Neural progenitor cell (in vitro differentiated cells): ENCODE measurements around the gene SDK2.

Source experiments
- CTCF ChIP-seq: fragments of 200-600 bp; sonication (generic); IDR thresholded peaks from 2 replicates; pipeline ENCODE4 v1.5.1; 2017; ENCODE audit warnings: antibody characterized with exemption, mild to moderate bottlenecking
- EZH2 ChIP-seq: fragments of 200-600 bp; sonication (generic); IDR thresholded peaks from 2 replicates; pipeline ENCODE4 v1.6.1; 2017; ENCODE audit warnings: antibody characterized with exemption, mild to moderate bottlenecking, moderate library complexity
- EZH2phosphoT487 ChIP-seq: fragments of 200-600 bp; sonication (generic); IDR thresholded peaks from 2 replicates; pipeline ENCODE4 v1.6.1; 2017; ENCODE audit warnings: antibody characterized with exemption

- no peak for TF ChIP-seq CTCF
- no peak for TF ChIP-seq EZH2phosphoT487
- no peak for TF ChIP-seq EZH2
Measured at GRCh38 chr17:73323409-73324159, 320.7 kb downstream of the SDK2 start.
